PC-9 (cell line): Measurements from ENCODE around the gene HOMER2.

Source experiments
- EZH2 ChIP-seq: fragments of 200-600 bp; sonication (generic); IDR thresholded peaks from 2 replicates; pipeline ENCODE4 v1.8.0; 2017; ENCODE audit warnings: antibody characterized with exemption, low read depth
- TF ChIP-seq, protein P1 (sequence below): fragments of 200-600 bp; sonication (generic); conservative IDR thresholded peaks from 2 replicates; pipeline ENCODE4 v1.6.1; 2017; ENCODE audit warnings: mixed run types, antibody characterized with exemption, mild to moderate bottlenecking, moderate library complexity

DNA sequence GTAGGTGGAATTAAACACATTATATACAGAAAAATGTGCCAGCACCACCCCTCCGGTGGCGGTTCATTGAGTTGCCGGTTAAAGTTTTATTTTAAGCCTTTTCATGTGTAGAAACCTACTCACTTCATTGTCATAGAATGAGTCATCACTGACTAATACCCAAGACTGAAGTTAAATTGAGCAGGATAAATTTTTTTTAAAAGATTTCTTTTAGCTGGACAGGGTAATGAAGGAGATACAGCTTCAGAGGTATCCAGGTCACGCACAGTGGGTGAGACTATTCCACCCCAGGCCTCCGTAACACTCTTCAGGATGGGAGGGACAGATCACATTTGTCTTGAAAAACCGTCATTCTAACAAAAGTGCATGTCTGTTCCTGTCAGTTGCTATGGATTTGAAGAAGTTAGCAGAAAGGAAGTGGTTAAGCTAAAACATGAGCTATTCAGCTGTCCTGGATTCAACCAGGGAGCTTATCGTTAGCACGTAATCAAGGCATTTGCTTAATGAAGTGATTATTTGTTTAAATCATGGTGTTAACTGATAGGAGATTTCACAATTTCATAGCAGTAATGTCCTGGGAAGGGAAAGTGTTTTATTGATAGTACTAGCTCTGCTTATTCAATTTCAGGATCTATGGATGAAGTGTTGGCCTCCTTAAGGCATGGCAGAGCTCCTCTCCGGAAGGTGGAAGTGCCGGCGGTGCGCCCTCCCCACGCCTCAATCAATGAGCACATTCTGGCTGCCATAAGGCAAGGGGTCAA, 119.7 kb downstream of the HOMER2 start:
- TF ChIP-seq, protein P1, sequence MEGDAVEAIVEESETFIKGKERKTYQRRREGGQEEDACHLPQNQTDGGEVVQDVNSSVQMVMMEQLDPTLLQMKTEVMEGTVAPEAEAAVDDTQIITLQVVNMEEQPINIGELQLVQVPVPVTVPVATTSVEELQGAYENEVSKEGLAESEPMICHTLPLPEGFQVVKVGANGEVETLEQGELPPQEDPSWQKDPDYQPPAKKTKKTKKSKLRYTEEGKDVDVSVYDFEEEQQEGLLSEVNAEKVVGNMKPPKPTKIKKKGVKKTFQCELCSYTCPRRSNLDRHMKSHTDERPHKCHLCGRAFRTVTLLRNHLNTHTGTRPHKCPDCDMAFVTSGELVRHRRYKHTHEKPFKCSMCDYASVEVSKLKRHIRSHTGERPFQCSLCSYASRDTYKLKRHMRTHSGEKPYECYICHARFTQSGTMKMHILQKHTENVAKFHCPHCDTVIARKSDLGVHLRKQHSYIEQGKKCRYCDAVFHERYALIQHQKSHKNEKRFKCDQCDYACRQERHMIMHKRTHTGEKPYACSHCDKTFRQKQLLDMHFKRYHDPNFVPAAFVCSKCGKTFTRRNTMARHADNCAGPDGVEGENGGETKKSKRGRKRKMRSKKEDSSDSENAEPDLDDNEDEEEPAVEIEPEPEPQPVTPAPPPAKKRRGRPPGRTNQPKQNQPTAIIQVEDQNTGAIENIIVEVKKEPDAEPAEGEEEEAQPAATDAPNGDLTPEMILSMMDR, result no peak; the same call in 1 of the 2 replicates
- TF ChIP-seq EZH2, result no peak
